ENCODE results near the gene NPRL2. TPM values are rescaled to one million over a fixed set of nuclear protein-coding genes. Genes with fewer than 3 reads are reported as not detected.

The NPRL2 gene
- total and polyA plus RNA-seq, 8 donors = 16.1 to 33.3 (median 27.1) TPM

GRCh38 chr3:50337175-50337861, 13.3 kb downstream of the NPRL2 start:
- peaks cover 36 to 89% of the 10 kb centered on the region in 2 donors for H3K4me1 ChIP-seq
- peak; percentile 86 for ATAC-seq
- H3K27ac ChIP-seq = peak overlapping the region; percentile 94 to 98

DNA sequence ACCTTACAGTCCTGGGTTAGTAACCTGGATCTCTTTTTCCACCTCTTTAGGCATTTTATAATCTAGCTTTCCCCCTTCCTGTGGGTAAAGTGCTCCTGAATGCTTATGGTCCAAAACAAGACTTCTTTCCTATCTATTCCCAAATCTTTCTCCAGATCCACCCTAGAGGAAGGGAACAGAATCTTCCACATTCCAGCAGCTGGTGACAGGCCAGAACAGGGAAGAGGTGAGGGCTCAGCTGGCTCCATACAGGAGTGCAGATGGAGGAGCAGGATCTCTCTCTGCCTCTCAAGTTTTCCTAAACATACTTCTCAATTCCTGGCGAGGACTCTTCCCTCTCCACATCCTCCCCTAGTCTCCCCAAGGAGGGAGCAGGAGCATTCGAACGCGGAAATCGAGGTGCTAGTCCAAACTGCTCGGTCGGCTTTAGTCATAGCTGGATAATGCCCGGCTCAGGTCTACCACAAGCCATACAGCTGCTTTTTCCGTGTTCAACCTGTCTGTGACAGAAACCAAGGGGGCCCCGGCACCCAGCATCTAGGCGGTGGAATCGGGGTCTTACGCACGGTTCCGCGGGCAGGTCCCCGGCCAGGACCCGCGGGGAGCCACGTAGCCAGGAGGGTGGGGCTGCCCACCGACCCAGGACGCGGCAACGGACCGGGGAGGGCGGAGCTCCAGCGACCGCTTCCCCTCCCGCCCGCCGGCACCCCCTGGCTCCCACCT, 14.0 kb downstream of the NPRL2 start:
- TF ChIP-seq, protein P1, sequence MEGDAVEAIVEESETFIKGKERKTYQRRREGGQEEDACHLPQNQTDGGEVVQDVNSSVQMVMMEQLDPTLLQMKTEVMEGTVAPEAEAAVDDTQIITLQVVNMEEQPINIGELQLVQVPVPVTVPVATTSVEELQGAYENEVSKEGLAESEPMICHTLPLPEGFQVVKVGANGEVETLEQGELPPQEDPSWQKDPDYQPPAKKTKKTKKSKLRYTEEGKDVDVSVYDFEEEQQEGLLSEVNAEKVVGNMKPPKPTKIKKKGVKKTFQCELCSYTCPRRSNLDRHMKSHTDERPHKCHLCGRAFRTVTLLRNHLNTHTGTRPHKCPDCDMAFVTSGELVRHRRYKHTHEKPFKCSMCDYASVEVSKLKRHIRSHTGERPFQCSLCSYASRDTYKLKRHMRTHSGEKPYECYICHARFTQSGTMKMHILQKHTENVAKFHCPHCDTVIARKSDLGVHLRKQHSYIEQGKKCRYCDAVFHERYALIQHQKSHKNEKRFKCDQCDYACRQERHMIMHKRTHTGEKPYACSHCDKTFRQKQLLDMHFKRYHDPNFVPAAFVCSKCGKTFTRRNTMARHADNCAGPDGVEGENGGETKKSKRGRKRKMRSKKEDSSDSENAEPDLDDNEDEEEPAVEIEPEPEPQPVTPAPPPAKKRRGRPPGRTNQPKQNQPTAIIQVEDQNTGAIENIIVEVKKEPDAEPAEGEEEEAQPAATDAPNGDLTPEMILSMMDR (IDR thresholded peaks at IDR 0.05) = no peak
- peak overlapping the region; percentile 94 to 98 for H3K27ac ChIP-seq
- peaks cover 0 to 19% of the 10 kb centered on the region in 2 donors for H3K36me3 ChIP-seq
- H3K9me3 ChIP-seq = no peaks in the 10 kb centered on the region
- peaks cover 35 to 92% of the 10 kb centered on the region in 2 donors for H3K4me1 ChIP-seq
- peak overlapping the region; percentile 51 to 81 for H3K4me3 ChIP-seq
- ATAC-seq (peak; percentile 21), DNase-seq (no peak)
- intact Hi-C loops (cut with DNase I) = no loop called here
- H3K27me3 ChIP-seq = no peaks in the 10 kb centered on the region

More at GRCh38 chr3:50337175-50337861, 13.3 kb downstream of the NPRL2 start:
- Histone ChIP-seq H3K9me3 (no peaks in the 10 kb centered on the region), H3K36me3 (peaks cover 0 to 12% of the 10 kb centered on the region in 2 donors), H3K4me3 (peak overlapping the region; percentile 51 to 81), H3K27me3 (no peaks in the 10 kb centered on the region)
- TF ChIP-seq, protein P1 (IDR thresholded peaks at IDR 0.05) = no peak
- intact Hi-C loops (cut with DNase I) = no loop called here
- DNase-seq = peak; percentile 97 to 100 (median 100)

DNA sequence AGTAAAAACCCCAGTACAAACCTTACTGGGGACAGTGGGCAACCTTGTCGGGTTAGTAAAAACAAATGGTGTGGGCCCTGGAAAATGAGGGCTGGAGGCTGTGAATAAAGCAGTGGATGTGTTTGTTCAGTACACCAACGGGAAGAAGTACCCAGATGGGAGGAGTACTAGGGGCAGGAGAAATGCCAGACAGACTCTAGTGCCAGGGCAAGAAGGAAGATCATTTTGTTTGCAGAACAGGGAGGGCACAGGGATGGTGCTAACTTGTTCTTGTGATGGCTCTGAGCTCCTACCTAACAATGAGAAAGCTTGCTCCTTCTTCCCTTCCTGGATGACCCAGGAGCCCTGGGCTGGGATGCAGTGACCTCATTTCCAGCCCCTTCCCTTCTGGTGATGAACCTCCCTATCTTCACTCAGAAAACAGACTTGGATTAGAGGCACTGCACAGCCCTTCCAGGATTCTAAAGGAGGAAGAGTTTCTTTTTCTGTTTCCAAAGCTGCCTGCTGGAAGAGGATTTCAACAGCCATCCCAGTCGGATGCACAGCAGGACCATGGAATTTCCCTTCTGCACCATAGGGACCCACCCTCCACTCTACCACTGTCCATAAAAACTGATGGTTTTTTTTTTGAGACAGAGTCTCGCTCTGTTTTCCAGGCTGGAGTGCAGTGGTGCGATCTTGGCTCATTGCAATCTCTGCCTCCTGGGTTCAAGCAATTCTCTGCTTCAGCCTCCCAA, 16.1 kb downstream of the NPRL2 start:
- DNase-seq = no peak
- intact Hi-C loops (cut with DNase I) = no loop called here

DNA sequence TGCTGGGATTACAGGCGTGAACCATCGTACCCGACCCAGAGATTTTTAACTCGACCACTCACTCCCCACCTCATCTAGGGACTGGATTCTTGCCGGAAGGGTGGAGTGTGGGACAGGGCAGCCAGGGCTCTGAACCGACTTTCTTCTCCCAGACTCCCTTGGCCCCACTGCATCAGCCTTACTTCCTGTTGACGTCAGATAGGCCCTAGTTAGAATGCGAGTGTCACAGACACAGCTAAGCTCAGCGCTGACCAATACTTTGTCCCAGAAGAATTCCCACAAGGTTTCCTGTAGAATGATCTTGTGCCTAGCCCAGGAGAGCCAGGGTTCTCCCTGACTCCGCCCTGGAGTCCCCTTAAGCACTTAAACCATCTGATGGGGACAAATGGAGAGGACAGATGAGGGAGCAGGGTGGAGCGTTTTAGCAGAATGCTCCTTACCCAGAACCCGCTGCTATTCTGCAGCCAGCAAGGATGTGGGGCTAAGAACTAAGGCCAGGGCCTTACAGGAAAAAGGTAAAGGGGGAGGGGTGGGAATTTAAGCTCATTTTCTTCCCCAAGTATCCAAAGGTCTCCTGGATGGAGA, 16.7 kb downstream of the NPRL2 start:
- H3K36me3 ChIP-seq = peaks cover 0 to 46% of the 10 kb centered on the region in 2 donors
- H3K4me1 ChIP-seq = peaks cover 23 to 65% of the 10 kb centered on the region in 2 donors
- DNase-seq (peak in 1 of 4 donors; percentile 40), ATAC-seq (no peak)
- H3K9me3 ChIP-seq = no peaks in the 10 kb centered on the region
- H3K27ac ChIP-seq = peak overlapping the region; percentile 94 to 98
- peak overlapping the region in 1 of 2 donors; percentile 81 for H3K4me3 ChIP-seq
- intact Hi-C loops (cut with DNase I) = no loop called here
- no peaks in the 10 kb centered on the region for H3K27me3 ChIP-seq
- TF ChIP-seq, protein P1 (IDR thresholded peaks at IDR 0.05) = no peak

More for the DNA sequence above, 16.1 kb downstream of the NPRL2 start:
- Histone ChIP-seq H3K4me3 (peak overlapping the region in 1 of 2 donors; percentile 81), H3K9me3 (no peaks in the 10 kb centered on the region), H3K4me1 (peaks cover 23 to 71% of the 10 kb centered on the region in 2 donors), H3K27ac (peak overlapping the region; percentile 94 to 98), H3K36me3 (peaks cover 0 to 40% of the 10 kb centered on the region in 2 donors), H3K27me3 (no peaks in the 10 kb centered on the region)
- no peak for ATAC-seq
- TF ChIP-seq, protein P1 (IDR thresholded peaks at IDR 0.05) = no peak

Data from left lung (tissue), 10 donors.